ENCODE results near the gene IGFL1.

DNA sequence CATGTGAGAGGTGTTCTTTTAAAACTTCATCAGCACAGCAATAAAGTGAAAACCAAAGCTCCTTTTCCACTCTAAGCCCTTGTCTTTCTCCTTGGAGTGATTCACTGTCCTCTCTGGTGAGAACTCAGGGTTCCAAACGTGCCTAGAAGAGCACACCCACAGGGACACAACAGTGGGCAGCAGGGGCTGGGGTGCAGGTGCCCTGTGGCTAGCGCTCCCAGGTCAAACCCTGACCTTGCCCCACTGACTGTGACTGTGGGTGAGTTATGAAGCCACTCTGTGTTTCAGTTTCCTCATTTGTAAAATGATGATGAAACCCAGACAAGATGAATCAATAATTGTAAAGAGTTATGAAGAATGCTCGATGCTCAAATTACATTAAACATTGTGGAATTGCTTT lies 37.6 kb upstream of the IGFL1 start:
- TF ChIP-seq, protein P1, sequence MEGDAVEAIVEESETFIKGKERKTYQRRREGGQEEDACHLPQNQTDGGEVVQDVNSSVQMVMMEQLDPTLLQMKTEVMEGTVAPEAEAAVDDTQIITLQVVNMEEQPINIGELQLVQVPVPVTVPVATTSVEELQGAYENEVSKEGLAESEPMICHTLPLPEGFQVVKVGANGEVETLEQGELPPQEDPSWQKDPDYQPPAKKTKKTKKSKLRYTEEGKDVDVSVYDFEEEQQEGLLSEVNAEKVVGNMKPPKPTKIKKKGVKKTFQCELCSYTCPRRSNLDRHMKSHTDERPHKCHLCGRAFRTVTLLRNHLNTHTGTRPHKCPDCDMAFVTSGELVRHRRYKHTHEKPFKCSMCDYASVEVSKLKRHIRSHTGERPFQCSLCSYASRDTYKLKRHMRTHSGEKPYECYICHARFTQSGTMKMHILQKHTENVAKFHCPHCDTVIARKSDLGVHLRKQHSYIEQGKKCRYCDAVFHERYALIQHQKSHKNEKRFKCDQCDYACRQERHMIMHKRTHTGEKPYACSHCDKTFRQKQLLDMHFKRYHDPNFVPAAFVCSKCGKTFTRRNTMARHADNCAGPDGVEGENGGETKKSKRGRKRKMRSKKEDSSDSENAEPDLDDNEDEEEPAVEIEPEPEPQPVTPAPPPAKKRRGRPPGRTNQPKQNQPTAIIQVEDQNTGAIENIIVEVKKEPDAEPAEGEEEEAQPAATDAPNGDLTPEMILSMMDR (IDR thresholded peaks at IDR 0.05): no peak
- no peak for TF ChIP-seq EP300 (IDR thresholded peaks at IDR 0.05)
- no peak for TF ChIP-seq POLR2A (IDR thresholded peaks at IDR 0.05)
- TF ChIP-seq POLR2AphosphoS5 (IDR thresholded peaks at IDR 0.05): no peak
